Adrenal gland (tissue), 12 donors: ENCODE measurements around the gene C11orf58. TPM values are rescaled to one million over a fixed set of nuclear protein-coding genes. Genes with fewer than 3 reads are reported as not detected.

Source experiments
- DNase-seq, 7 donors: peaks; one replicate each; pipeline ENCODE4 v3.0.0-alpha.2; 2019 to 2020
- H3K27ac ChIP-seq, 5 donors: fragments of 200-600 bp; sonication (generic) in 4 of 5; 1 replicate in 3 of 5; 2 replicates in 2 of 5; pipeline versions ENCODE4 v1.5.1 to v1.8.0; 2016 to 2020; ENCODE audit warnings: mild to moderate bottlenecking in 1 of 5
- H3K27me3 ChIP-seq: fragments of 200-600 bp; 2 replicates; pipeline ENCODE4 v1.8.0; 2021
- H3K36me3 ChIP-seq, 2 donors: fragments of 200-600 bp; replicated peaks in 1 of 2; 1 replicate in 1 of 2; 2 replicates in 1 of 2; pipeline versions ENCODE4 v1.5.1 to v1.8.0; 2018 to 2022
- H3K4me1 ChIP-seq, 2 donors: fragments of 200-600 bp; replicated peaks in 1 of 2; 1 replicate in 1 of 2; 2 replicates in 1 of 2; pipeline versions ENCODE4 v1.5.1 to v1.8.0; 2018 to 2021
- H3K4me3 ChIP-seq, 4 donors: fragments of 200-600 bp; sonication (generic) in 3 of 4; one replicate each; pipeline ENCODE4 v1.5.1; 2016 to 2018
- H3K9me3 ChIP-seq, 3 donors: fragments of 200-600 bp; sonication (generic) in 1 of 3; replicated peaks in 1 of 3; 1 replicate in 2 of 3; 2 replicates in 1 of 3; pipeline versions ENCODE4 v1.5.1 to v1.8.0; 2016 to 2021
- POLR2A ChIP-seq, 2 donors: fragments of 450-650 bp; IDR thresholded peaks; one replicate each; pipeline ENCODE4 v1.6.1; 2017; ENCODE audit warnings: antibody characterized with exemption in 2 of 2, mild to moderate bottlenecking in 2 of 2, moderate library complexity in 1 of 2
- WGBS, 4 donors: extraction: QIAGEN DNeasy Blood & Tissue Kit in 2 of 4; methylation state at CpG; one replicate each; pipeline versions ENCODE4 v1.1.5 to v1.1.7; 2013 to 2017; 5-methylcytosine and 5-hydroxymethylcytosine counted together
- intact Hi-C, 2 donors: fragments of 100-400 bp; cut with DNase I; formaldehyde crosslinking; loops; one replicate each; pipeline versions ENCODE4 v1.14.1 to v1.15.0; 2022 to 2023
- polyA plus RNA-seq, 3 donors: library from polyadenylated mRNA; stranded (reverse); fragments of 200-250 nt in 2 of 3; fragments of 350-450 nt in 1 of 3; fragmentation: Illumina TruSeq in 1 of 3; extraction: RNeasy Lipid Tissue Mini Kit (QIAGEN cat#74804) in 1 of 3; gene quantifications; one replicate each; pipeline ENCODE4 v1.2.3, GENCODE V29; 2013 to 2014
- total RNA-seq, 9 donors: library from RNA; depleted of rRNA in 4 of 9; stranded (reverse); fragments of >200 nt in 4 of 9; fragments of 120-200 nt in 1 of 9; fragmentation: NEBNext Ultra II Directional in 1 of 9; extraction: Animal tissue kit (Norgen Biotek cat#: 25700) in 1 of 9; gene quantifications; one replicate each; pipeline versions ENCODE4 v1.1.0 to v1.2.4, GENCODE V29; 2013 to 2023
- TF ChIP-seq, protein P1 (sequence below), 6 experiments: fragments of 450-650 bp in 4 of 6; fragments of 200-600 bp in 2 of 6; sonication (generic) in 1 of 6; IDR thresholded peaks; 1 replicate in 5 of 6; 2 replicates in 1 of 6; pipeline versions ENCODE4 v1.5.1 to v1.8.0; 2016 to 2021; ENCODE audit warnings: antibody characterized with exemption in 6 of 6, mild to moderate bottlenecking in 2 of 6, moderate library complexity in 1 of 6
- donor health status: healthy with polysubstance abuse.
- donor health status: Bipolar disorder and iron deficiency.
- donor health status: DM: yes; HTN: yes; CAD: no.
- donor health status: DM: no; HTN: no; CAD: no.
- donor health status: DM: no; HTN: no; CAD: no.
- donor health status: DM: yes; HTN: yes; CAD: no.

C11orf58 gene
- total and polyA plus RNA-seq, 12 donors: 63.7 to 297 (median 125) TPM

DNA sequence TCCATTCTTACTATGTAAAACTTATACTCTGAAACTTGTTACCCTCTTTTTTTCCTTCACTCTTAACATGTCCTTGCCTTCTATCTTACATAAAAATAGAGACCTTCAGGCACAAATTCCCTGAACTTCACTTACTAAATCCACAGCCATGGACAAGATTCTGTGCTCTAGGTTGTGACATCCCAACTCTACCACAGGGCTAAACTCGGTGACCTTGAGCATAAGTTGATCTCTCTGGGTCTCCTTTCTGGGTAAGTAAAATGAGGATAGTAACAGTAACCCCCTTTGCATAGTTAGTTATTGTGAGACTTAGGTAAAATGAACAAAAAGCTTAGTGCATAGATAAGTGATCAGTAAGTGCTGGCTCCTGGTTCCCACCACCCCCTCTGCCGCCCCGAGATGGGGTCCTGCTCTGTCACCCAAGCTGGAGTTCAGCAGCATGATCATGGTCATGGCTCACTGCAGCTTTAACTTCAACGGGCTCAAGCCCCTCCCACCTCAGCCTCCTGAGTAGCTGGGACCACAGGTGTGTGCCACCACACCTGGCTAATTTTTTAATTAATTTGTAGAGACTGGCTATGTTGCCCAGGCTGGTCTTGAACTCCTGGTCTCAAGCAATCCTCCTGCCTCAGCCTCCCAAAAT is 20.1 kb downstream of the C11orf58 start:
- DNase-seq: no peak
- Histone ChIP-seq H3K27ac (no peak overlapping the region), H3K36me3 (peaks cover 0 to 41% of the 10 kb centered on the region in 2 donors), H3K4me3 (no peak overlapping the region), H3K9me3 (no peaks in the 10 kb centered on the region), H3K4me1 (no peaks in the 10 kb centered on the region), H3K27me3 (no peaks in the 10 kb centered on the region)
- intact Hi-C loops: no loop called here
- TF ChIP-seq, protein P1, sequence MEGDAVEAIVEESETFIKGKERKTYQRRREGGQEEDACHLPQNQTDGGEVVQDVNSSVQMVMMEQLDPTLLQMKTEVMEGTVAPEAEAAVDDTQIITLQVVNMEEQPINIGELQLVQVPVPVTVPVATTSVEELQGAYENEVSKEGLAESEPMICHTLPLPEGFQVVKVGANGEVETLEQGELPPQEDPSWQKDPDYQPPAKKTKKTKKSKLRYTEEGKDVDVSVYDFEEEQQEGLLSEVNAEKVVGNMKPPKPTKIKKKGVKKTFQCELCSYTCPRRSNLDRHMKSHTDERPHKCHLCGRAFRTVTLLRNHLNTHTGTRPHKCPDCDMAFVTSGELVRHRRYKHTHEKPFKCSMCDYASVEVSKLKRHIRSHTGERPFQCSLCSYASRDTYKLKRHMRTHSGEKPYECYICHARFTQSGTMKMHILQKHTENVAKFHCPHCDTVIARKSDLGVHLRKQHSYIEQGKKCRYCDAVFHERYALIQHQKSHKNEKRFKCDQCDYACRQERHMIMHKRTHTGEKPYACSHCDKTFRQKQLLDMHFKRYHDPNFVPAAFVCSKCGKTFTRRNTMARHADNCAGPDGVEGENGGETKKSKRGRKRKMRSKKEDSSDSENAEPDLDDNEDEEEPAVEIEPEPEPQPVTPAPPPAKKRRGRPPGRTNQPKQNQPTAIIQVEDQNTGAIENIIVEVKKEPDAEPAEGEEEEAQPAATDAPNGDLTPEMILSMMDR (IDR thresholded peaks at IDR 0.05): no peak
- TF ChIP-seq POLR2A (IDR thresholded peaks at IDR 0.05): no peak
- 50 to 93% (median 90%) methylated on average over 1 to 4 of the region's 4 CpGs for WGBS, 4 donors

DNA sequence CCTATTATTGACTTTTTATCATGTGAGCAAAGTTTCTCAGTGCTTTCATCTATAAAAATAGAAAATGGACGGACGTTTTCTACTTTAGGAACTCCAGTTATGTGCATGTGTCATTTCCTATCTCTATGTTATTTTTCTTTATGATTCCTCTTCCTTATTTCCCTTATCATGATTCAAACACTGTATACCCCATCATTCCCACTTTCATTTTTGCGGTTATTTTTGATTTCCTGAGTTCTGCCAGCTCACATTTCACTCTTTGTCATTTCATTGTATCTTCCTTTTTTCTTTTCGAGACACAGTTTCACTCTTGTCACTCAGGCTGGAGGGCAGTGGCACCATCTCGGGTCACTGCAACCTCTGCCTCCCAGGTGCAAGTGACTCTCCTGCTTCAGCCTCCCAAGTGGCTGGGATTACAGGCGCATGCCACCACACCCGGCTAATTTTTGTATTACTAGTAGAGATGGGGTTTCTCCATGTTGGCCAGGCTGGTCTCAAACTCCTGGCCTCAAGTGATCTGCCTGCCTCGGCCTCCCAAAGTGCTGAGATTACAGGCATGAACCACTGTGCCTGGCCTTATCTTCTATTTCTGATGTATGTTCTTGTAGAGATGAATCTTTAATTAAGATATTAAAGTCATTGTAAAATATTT is 21.5 kb downstream of the C11orf58 start:
- TF ChIP-seq, protein P1 (IDR thresholded peaks at IDR 0.05): no peak
- no peak for TF ChIP-seq POLR2A (IDR thresholded peaks at IDR 0.05)
- no peaks in the 10 kb centered on the region for H3K27me3 ChIP-seq
- intact Hi-C loops: no loop called here
- H3K9me3 ChIP-seq: no peaks in the 10 kb centered on the region
- H3K36me3 ChIP-seq: peaks cover 0 to 28% of the 10 kb centered on the region in 2 donors
- H3K27ac ChIP-seq: no peak overlapping the region
- no peak for DNase-seq
- 59 to 65% (median 63%) methylated on average over 8 of the region's 8 CpGs for WGBS, 4 donors
- H3K4me1 ChIP-seq: no peaks in the 10 kb centered on the region
- H3K4me3 ChIP-seq: no peak overlapping the region

DNA sequence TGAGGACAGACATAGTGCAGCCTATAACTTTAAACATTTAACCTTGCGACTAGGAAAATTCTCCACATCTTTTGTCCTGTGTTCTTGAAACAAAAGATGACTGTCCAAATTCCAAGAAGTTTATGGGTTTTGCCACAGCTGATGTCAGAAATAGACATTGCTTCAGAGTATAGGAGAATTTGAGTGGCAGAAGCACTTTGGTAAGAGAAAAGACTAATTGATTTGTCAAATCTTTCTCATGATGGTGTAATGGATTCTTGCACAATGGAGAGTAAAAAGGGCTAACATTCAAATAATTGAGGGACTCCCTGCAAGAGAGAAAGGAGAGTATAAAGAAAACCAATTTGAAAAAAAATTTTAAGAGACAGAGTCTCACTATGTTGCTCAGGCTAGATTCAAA is 25.3 kb downstream of the C11orf58 start:
- WGBS, 4 donors: 83 to 91% (median 90%) methylated on average over 1 of the region's 1 CpG
- DNase-seq: no peak

DNA sequence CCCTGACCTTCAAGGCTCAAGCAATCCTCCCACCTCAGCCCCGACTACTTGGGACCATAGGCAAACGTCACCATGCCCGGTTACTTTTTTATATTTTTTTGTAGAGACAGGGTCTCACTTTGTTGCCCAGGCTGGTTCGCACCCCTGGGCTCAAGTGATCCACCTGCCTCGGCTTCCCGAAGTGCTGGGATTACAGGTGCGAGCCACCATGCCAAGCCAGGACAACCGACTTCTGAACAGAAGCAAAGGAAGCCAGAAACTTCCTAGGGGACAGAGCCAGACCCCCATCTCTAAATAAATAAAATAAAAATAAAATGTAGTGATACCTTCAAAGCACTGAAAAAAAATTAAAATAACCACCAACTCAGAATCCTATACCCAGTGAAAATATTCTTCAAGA is 26.4 kb downstream of the C11orf58 start:
- TF ChIP-seq POLR2A (IDR thresholded peaks at IDR 0.05): no peak
- TF ChIP-seq, protein P1 (IDR thresholded peaks at IDR 0.05): no peak
- H3K4me1 ChIP-seq: no peaks in the 10 kb centered on the region
- no peak overlapping the region for H3K4me3 ChIP-seq
- H3K9me3 ChIP-seq: no peaks in the 10 kb centered on the region
- intact Hi-C loops: no loop called here
- H3K27me3 ChIP-seq: no peaks in the 10 kb centered on the region
- H3K36me3 ChIP-seq: no peaks in the 10 kb centered on the region
- 77 to 82% (median 80%) methylated on average over 8 of the region's 8 CpGs for WGBS, 4 donors
- no peak for DNase-seq
- H3K27ac ChIP-seq: no peak overlapping the region

More for the DNA sequence above, 25.3 kb downstream of the C11orf58 start:
- no peaks in the 10 kb centered on the region for H3K9me3 ChIP-seq
- no peak overlapping the region for H3K4me3 ChIP-seq
- intact Hi-C loops: no loop called here
- H3K27me3 ChIP-seq: no peaks in the 10 kb centered on the region
- no peaks in the 10 kb centered on the region for H3K36me3 ChIP-seq
- H3K27ac ChIP-seq: no peak overlapping the region
- H3K4me1 ChIP-seq: no peaks in the 10 kb centered on the region
- TF ChIP-seq, protein P1 (IDR thresholded peaks at IDR 0.05): no peak
- no peak for TF ChIP-seq POLR2A (IDR thresholded peaks at IDR 0.05)
